EL (cell line): ENCODE data around the gene EHF.

Source experiments
- DNase-seq: peaks from one replicate; pipeline ENCODE4 v3.0.0-alpha.2; 2016

EHF gene

DNA sequence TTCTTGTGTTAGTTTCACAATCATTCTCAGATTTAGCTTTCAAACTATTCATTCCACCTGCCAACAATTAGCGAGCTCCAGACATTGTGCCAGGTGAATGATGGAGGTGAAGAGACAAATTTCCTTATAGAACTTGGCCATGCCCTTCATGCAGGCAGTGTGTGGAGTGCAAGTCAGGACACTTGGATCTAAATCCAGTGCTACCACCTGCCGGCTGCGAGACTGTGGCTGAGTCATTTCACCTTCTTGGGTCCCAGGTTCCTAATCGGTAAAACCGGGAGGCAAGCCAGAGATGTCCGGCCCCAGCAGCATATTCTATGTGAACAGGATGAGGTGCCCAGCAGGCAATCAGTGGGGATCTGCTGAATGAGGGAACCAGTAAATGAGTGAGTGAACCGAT lies 18.6 kb upstream of the EHF start:
- DNase-seq, result no peak

DNA sequence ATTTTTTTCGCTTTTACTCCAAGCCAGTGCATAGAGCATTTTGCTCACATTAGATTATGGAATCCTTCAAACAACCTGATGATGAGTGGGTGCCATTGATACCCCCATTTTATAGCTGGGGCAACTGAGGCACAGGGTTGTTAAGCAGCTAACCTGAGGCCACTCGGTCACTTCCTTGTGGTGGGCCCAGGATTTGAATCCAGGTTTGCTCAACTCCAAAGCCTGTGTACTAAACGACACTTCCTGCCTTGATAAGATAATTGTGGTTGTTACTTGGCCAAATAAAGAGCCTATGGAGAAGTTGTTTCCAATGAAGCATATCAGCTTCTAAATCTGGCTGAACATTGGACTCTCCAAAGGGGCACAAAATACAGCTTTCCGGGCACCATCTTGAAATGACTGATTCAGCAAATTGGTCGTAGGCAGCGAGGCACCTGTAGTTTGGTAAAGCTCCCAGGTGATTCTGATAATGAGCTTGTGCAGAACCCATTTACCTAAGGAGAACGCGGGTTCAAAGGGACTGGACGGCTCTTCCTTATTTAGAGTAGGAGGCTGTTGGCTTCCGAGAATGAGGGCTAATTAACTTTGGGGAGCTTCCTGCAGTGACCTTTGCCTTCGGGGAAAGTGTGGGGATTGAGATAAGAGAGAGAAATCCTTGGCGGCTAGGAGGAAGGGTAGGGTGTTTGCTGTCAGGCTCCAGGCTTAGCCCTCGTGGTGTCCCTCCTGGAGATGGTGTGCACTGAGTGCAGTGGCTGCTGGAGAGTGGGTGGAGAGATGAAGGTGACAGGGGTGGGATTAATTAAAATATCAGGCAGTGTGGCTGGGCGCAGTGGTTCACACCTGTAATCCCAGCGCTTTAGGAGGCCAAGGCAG lies 17.5 kb upstream of the EHF start:
- DNase-seq, result no peak

DNA sequence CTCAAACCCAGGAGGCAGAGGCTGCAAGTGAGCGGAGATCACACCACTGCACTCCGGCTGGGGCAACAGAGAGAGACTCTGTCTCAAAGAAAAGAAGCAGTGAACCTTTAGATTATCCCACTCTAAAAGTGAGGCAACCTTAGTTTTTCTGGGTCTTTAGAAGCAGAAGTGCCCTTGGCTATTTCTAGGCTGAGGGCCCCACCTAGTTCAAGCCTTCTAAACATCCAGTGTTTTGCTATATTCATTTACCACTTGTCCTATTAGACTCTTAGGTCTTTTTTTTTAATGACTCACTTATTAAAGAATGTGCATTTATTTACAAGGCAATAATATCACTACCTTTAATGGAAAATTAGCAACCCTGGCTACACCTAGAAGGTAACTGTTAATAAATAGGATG lies 16.7 kb upstream of the EHF start:
- no peak for DNase-seq

DNA sequence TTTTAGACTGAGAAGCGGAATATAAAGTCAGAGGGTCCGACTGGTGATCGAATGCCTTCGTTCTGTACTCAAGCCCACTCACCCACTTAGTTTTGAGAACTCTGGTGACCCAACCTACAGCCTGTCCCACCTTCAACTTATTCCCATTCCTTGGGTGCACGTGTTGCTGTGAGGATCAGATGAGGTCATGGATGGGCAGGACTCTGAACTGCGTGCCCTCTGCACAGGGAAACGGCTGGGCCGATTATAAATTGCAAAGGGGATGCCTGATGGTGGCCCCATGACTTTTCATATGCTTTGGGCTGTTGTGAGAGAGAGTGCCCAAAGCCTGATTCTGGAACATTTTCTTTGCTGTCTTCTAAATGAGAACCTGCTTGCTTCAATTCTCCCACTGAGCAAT lies 16.0 kb upstream of the EHF start:
- no peak for DNase-seq

DNA sequence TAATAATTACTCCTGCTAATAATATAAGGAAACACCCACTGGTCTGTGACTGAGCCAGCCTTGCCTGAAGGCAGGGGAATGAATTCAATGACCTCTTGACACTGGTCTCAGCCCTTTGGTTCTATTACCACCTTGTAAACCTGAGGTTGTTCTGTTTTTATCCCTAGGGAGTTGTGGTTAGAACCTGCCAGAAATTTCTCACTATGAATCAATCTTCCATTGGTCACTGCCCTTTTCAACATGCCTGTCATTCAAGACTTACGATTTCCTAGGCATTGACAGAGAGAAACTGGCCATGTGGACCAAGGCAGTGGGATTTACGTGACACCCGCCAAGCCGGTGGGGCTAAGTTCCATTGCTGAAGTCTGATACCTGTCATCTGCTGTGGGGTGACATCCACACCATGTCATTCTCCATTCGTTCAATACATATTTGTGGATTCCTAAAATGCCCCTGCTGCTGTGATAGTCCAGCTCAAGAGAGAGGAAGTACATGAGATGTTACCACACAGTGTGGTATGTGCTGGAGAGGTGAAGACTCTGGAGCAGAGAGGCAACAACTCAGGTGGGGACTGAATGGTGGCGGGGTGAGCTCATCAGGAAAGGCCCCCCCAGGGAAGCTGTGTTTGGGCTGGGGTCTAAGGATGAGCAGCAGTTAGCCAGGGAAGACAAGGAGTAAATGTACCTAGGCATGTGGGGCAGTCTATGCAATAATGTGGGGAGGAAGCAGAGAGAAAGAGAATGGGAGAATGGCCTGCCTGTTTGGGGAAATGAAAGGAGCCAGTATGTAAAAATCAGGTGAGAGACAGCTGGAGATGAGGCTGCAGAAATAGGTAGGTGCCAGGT lies 15.2 kb upstream of the EHF start:
- no peak for DNase-seq

DNA sequence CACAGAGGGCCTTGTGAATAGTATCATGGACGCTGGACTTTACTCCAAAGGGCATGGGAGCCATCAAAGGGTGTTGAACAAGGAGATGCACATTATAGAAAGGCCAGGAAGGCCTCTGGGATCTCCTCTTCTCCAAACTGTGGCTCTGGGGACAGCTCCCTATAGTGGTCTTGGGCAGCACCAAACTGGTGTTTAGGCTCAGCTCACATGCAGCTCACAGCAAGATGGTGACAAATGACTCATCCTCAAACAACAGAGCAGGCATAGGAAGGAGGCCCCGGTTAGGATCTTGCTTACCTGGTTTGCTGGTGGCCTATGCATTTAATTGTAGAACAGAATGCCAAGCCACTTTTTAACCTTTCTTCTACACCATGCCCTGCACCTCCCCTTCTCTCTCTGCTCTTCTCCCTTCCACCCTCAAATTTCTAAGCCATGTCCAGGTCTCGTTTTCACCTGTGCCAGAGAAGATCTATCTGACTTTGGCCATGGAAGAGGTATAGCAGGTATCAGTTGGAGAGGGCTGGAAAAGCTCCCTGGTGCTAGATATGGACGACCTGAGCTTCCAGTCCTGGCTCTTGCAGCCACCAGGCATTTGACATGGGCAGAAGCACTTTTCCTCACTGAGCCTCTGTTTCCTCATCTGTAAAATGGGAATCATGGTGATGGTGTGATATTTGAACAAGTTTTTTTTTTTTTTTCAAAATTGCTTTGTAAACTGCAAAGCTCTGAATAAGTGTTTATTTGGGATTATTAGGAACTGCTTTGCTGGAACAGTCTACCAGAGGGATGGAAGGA lies 14.4 kb upstream of the EHF start:
- no peak for DNase-seq

DNA sequence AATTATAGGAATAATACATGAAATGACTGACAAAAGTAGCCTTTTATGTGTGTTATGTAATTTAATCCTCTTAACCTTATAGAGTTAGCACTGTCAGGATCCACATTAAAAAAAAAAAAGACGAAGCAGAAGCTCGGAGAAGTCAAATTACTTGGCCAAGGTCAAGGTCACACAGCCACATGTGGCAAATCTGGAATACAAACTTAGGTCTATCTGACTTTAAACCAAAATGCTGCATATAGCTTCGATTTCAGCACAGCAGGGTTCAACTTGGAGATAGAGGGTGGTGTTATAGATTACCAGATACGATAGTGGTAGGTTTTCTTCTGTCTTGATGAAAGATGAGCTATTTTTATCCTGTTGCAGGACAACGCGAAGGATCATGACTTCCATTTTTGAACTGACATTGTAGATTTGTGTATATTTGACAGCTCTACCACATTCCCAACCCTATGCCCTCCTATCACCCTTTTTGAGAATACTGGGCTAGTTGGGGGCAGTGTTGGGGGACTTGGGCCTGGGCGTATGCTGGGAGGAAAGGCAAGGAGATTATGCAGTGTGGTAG lies 11.6 kb upstream of the EHF start:
- DNase-seq, result no peak

DNA sequence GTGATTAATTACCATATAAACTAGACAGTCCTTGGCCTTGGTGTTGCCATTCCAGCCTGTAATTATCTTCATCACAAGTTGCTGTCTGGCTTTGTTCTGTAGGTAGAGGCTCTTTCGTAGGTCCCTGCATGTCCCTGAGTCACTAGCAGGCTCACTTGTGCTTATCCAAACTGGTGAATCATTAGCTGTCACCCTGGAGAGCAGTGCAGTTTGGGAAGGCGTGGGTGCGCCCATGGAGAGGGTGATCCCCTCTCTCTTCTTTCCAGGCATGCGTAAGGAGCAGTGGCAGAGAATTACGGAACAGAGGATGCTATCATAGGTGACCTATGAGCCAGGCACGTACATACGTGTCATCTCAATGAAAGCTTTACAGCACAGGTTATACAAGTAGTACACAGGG lies 11.0 kb upstream of the EHF start:
- no peak for DNase-seq

DNA sequence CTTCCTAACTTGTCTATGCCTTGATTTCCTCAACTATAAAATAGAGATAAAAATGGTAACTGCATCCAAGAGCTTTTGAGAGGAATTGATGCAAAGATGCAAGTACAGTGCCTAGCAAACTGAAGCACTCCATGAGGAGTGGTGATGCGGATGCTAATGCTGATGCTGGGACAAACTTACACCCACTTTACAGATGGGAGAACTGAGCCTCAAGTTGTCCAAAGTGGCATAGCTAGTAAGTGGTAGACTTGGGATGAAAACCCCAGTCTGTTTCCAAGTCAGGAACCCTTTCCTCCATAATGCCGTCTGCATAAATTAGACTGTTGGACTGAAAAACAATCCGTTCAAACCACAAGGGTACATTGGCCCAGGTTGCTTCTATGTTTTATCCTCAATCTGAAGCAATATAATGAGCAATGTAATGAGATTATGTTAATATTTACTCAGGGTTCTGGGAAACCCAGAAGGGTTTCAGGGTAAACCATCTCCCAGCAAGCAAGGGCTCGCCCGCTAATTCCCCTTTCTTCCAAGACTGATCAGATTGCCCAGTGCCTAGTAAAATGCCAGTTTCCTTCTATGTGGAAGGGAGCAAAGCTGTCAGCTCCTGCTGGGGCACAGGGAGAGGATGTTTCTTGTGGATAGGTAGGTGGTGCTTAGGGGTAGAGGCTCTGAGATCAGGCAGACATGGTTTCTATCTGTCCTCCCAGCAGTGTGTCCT lies 10.4 kb upstream of the EHF start:
- no peak for DNase-seq

DNA sequence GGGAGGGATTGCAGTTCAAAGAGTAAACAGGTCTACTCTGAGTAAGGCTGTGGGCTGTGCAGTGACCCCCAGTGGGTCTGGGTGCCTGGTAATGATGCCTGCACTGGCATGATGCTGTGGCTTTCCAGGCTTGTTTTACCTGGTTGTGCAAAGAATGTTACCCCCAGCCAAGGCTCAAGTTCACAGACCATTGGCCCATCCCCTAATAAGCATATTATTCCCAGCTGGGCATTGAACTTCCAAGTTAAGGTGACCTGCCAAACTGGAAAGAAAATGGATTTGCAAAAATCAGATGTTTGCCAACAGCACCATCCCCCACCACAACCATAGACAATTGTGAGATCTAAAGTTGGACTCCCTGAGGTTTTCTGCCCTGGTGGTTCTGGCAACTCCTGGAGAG lies 7.9 kb upstream of the EHF start:
- no peak for DNase-seq

DNA sequence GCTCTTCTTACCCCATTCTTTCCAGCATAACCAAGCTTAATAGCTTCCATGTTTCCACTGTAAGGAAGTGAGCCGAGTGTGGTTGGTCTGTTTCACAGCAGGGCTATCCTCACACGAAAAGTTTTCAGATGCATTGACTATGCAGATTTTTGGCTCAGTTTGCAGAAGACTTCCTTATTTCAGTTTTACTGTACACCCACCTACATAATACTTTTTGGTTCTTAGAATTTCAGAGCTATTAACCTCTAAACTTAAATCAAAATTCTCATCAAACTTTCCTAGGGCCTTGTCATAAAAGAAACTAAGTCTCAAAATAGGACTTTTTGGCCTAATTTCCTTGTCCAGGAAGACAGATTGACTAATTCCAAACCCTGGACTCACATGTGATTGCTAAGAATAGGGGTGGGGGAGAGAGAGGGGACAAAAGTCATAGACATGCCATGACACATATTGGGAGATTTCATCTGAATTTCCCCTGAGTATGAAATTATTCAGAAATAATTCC lies 7.3 kb upstream of the EHF start:
- DNase-seq, result no peak

DNA sequence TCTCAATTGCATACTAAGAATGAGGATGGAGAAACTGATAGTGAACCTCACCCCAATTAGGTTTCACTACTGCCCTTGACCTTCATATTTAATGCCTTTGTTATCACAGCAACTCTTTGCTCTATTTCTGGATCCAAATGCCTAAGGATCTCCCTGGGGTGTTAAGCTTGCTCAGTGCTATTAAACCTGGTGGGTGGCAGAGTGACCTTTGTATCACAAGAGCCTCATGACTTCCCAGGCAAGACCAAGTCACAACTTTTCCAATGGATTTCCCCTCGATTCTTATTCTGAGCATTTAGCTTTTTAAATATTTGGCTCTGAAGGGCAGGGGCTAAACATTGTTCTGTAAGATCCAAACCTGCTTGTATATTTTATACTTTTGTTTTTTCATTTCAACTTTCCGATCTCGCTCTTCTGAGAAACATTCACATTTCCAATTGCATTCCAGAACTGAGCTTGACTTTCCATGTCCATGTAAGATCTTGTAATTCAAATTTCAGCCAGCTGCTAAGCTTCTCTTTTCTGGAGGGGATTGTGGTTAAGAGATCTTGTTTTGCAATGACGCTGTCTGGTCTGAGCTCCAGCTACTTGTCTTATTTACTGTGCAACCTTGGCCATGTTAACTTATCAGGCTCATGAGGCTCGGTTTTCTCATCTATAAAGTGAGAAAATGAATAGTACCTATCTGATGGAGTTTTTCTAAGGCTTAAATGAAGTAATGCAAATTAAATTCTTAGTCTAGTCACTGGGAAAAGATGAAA lies 6.4 kb upstream of the EHF start:
- DNase-seq, result no peak

DNA sequence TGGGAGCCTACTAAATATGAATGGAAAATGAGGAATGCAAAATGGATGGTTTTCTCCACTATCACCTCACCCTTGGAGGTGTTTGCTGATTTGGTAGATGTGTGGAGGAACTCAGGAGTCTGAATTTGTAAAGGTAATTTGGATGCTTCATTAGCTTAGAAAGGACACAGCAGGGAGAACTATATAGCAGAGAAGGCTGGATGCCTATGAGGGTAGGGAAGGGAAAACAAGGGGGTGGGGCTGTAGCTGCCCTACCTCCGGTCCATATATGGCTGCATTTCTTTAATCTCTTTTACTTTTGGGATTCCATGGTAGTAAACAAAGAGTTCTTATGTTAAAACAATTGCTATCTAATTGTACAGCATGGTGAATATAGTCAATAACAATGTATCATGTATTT lies 4.8 kb upstream of the EHF start:
- no peak for DNase-seq

DNA sequence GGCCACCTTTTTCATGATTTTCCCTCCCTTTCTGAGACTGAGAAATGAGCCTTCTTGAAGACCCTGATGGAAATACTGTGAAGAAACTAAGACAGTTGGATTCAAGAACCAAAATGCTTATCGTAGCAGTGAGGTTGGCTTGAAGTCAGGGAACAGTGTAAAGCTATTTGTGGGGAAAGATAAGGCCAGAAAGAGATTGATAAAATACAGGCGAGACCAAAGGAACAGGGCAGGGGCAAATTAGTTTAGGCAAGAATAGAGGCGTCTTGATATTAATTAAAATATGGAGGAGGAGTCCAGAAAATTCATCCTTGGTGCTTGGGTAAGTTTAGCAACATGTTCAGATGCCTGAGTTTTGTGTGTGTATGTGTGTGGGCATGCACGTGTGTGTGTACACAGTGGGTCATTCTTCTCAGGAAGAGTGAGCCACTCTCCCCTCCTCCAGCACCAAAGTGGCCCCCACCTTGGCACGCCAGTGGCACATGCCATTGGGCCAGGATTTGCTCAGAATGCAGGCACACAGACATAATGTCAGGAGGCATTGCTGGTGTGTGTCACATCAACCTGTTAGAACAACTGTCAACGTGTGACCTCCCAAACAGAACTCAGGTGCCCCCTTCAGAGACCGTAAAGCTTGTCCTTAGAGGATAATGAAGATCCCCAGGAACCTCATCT lies 3.9 kb upstream of the EHF start:
- no peak for DNase-seq

DNA sequence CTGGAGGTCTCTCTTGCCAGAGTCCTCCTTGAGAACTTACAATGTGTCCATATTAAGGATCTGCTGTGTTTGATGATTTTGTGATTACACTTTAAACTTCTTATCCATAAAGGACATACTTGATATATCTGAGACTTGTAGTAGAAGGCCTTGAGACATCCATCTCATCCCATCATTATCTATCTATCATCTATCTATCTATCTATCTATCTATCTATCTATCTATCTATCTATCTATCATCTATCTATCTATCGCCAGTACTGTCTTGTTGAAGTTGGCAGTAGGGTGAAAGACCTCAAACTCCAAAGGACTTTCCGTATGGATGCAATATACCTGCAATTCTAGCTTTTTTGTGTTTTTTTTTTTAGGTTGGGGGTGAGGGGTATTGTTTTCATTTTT lies 2.5 kb upstream of the EHF start:
- no peak for DNase-seq

DNA sequence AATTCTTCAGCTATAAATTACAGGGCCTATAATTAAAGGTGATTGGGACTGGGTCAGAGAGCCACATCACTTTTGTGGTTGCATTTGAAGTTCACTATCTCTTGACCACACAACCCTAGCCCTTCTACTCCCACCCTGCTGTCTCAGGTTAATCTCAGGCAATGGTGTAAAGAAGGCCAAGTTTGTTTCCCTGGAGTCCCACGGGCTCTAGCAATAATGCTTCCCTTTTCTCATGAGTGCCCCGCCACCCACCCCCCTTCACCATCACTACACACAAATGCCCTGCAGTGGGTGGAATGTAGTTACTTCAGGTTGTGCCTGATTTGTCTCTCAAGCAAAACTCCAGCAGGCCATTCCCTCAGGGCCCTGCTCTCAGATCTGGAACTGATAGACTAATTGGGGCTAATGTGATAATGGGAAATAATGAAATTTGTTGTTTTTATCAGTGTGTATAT lies 1.8 kb upstream of the EHF start:
- DNase-seq, result no peak

DNA sequence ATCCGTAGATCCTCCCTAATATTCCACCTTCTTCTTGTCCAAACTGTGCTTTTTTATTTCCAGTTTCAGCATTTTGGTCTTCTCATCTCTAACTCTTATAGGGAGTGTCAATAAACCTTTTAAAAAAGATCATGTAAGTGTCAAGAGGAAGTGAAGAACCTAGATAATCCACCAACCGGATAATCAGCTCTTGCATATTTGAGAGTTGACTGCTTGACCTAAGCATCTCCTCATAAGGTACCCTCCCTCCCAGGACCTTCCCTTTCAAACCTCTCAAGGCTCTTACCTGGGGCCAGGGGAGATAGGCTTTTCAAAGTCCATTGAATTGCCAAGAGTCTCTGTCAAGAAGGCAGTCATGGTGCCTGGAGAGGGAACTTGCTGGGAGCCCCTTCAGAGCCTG lies 691 bp upstream of the EHF start:
- DNase-seq, result no peak

DNA sequence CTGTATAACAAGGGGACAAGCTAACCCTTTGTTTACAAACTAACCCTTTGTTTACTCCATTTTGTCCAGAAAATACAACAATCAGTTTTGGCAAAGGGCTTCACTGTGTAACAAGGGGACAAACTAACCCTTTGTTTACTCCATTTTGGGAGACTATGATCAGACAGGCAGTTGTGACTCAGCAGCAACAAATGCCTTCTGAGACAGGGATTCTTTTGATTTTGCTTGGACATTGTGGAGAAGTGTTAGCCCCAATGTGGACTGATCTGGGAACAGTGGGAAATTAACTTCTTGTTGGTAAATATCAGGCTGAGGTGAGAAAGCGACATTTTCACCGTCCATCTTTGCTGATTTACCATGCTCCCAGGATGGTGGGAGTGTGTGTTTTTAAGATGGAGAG lies 983 bp downstream of the EHF start:
- DNase-seq, result no peak

DNA sequence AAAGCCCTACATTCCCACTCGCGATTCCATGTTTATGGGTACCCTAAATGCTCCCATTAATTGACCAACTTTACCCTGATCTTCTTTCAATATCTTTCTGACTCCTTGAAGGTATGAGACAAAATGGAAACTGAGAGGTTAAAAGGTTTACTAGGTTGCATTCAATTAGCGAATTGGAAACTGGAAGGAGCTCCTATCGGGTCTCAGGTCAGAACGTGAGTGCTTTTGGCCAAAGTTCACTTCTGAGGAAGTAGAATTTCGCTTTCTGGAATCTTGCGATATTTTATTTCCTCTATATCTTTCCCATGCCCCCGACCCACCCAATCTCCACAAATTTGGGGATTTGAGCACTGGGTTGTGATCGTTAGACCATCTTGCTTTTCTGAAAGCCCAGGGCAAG lies 2.6 kb downstream of the EHF start:
- DNase-seq, result no peak

DNA sequence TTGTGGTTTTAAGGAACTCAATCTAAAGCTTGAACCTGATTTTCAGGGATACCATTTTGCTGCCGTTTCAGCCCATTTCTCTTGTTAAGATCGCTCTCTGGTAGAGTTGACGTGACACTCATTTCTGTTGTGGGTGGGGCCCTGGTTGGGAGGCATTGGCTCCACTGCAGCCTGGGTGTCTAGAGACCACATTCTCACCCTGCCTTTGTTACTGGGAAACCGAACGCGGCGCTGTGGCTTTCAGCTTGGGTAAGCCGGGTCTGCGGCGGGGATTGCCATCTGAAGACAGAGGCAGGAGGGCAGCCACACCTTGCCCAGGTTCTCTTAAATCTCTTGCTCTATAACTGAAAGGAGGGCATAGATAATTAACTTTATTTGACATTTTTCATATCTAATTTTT lies 3.2 kb downstream of the EHF start:
- DNase-seq, result no peak

DNA sequence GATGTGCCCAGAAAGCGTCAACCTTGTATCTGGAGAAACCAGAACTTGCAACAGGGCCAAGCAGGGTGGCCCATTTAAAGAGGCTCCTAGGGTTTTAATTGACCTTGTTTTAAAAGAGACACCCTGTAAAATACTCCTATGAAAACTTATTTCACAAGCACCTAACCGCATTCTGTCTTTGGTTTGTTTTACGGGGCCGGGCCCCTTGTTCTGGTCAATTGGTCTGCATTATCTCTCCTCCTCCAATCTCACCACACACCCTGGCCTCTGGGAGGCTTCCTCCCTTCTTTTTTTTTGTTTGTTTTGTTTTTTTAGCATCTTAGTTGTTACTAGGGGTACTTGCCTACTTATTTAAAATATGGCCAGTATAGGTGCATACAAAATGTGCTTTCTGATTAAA lies 4.7 kb downstream of the EHF start:
- no peak for DNase-seq
